H1 (cell line): Measurements from ENCODE around the gene ERVV-1. TPM values are rescaled to one million over a fixed set of nuclear protein-coding genes. Genes with fewer than 3 reads are reported as not detected.

ENCODE experiments used
- CTCF ChIA-PET: fragments of 300-600 bp; sonication (Branson Sonifier 250); formaldehyde crosslinking; loops from one replicate; lab custom pipeline; 2021; ENCODE audit not compliant: partially characterized antibody; lab: Charles Lee
- POLR2A ChIA-PET: fragments of 300-600 bp; sonication (Branson Sonifier 250); formaldehyde crosslinking; loops from one replicate; lab custom pipeline; 2021; ENCODE audit warnings: inconsistent platforms; ENCODE audit not compliant: partially characterized antibody; lab: Charles Lee
- DNase-seq, 2 experiments: peaks; one replicate each; pipeline versions ENCODE4 v3.0.0 to v3.0.0-alpha.2; 2010 to 2022; ENCODE audit warnings: low spot score in 2 of 2, low read depth in 1 of 2, mixed read lengths in 1 of 2
- FAIRE-seq: peaks from 2 replicates; lab custom pipeline; 2011; peaks lifted over from hg19 to GRCh38; lab: Jason Lieb, UNC
- H2AFZ ChIP-seq: 2 replicates; pipeline ENCODE4 v1.8.1; 2012; ENCODE audit warnings: low read length, inconsistent platforms
- H2AK5ac ChIP-seq: 2 replicates; pipeline ENCODE4 v1.6.1; 2013; ENCODE audit warnings: low read depth, low read length
- H2BK120ac ChIP-seq: replicated peaks from 2 replicates; pipeline ENCODE3; 2013; ENCODE audit warnings: low read depth, low read length, inconsistent platforms
- H2BK12ac ChIP-seq: 2 replicates; pipeline ENCODE4 v1.6.1; 2013; ENCODE audit warnings: low read depth, low read length
- H2BK15ac ChIP-seq: 2 replicates; pipeline ENCODE4 v1.6.1; 2013; ENCODE audit warnings: low read length
- H2BK20ac ChIP-seq: 2 replicates; pipeline ENCODE4 v1.6.1; 2013; ENCODE audit warnings: low read length
- H2BK5ac ChIP-seq: 2 replicates; pipeline ENCODE4 v1.6.1; 2013; ENCODE audit warnings: low read depth, low read length
- H3K14ac ChIP-seq: 2 replicates; pipeline ENCODE4 v1.6.1; 2013; ENCODE audit warnings: inconsistent platforms; ENCODE audit not compliant: insufficient read length
- H3K18ac ChIP-seq: 2 replicates; pipeline ENCODE4 v1.6.1; 2013; ENCODE audit warnings: low read length; ENCODE audit errors: extremely low read depth
- H3K23ac ChIP-seq: 2 replicates; pipeline ENCODE4 v1.6.1; 2013; ENCODE audit warnings: inconsistent platforms; ENCODE audit not compliant: insufficient read length
- H3K23me2 ChIP-seq: 2 replicates; pipeline ENCODE4 v1.6.1; 2013; ENCODE audit warnings: low read depth, low read length
- H3K27ac ChIP-seq: 2 replicates; pipeline ENCODE4 v1.6.1; 2011; ENCODE audit warnings: low read depth, low read length, inconsistent platforms
- H3K27me3 ChIP-seq, 4 experiments: replicated peaks in 1 of 4; 1 replicate in 1 of 4; 2 replicates in 3 of 4; pipeline versions ENCODE4 v1.6.1 to v1.8.1; 2011 to 2013; ENCODE audit warnings: low read length in 3 of 4, mild to moderate bottlenecking in 3 of 4, inconsistent platforms in 2 of 4, mixed read lengths in 2 of 4, moderate library complexity in 1 of 4; ENCODE audit not compliant: control insufficient read depth in 3 of 4, insufficient read depth in 3 of 4; ENCODE audit errors: extremely low read depth in 1 of 4
- H3K36me3 ChIP-seq, 4 experiments: 2 replicates each; pipeline versions ENCODE4 v1.6.1 to v1.8.1; 2011 to 2013; ENCODE audit warnings: mild to moderate bottlenecking in 4 of 4, low read length in 3 of 4, moderate library complexity in 2 of 4, control low read depth in 1 of 4, inconsistent platforms in 1 of 4; ENCODE audit not compliant: insufficient read depth in 4 of 4, control insufficient read depth in 2 of 4
- H3K4ac ChIP-seq: replicated peaks from 2 replicates; pipeline ENCODE3; 2013; ENCODE audit warnings: low read length, low read depth, mixed read lengths, inconsistent platforms; ENCODE audit not compliant: insufficient read length
- H3K4me1 ChIP-seq, 4 experiments: replicated peaks in 1 of 4; 1 replicate in 1 of 4; 2 replicates in 3 of 4; pipeline versions ENCODE4 v1.6.1 to v1.8.1; 2011 to 2013; ENCODE audit warnings: low read length in 3 of 4, inconsistent platforms in 2 of 4, mixed read lengths in 1 of 4; ENCODE audit not compliant: insufficient read depth in 4 of 4, control insufficient read depth in 3 of 4
- H3K4me2 ChIP-seq, 2 experiments: 2 replicates each; pipeline versions ENCODE4 v1.6.1 to v1.8.1; 2011 to 2013; ENCODE audit warnings: low read depth in 2 of 2, low read length in 2 of 2, control low read depth in 1 of 2, inconsistent platforms in 1 of 2, mild to moderate bottlenecking in 1 of 2; ENCODE audit not compliant: insufficient read depth in 1 of 2
- H3K4me3 ChIP-seq, 4 experiments: fragments of 200-600, 300-600 bp in 1 of 4; sonication (generic), shearing (Covaris generic), sonication (Bioruptor Twin) in 1 of 4; 2 replicates each; pipeline versions ENCODE4 v1.5.1 to v1.8.1; 2011 to 2016; ENCODE audit warnings: low read length in 4 of 4, low read depth in 3 of 4, control low read depth in 2 of 4, inconsistent platforms in 2 of 4, mild to moderate bottlenecking in 2 of 4, mixed read lengths in 1 of 4, moderate library complexity in 1 of 4; ENCODE audit not compliant: insufficient read depth in 2 of 4; ENCODE audit errors: extremely low read depth in 1 of 4
- H3K56ac ChIP-seq: replicated peaks from 2 replicates; pipeline ENCODE3; 2013; ENCODE audit warnings: low read depth, mild to moderate bottlenecking, mixed read lengths, low read length, inconsistent platforms; ENCODE audit not compliant: insufficient read length
- H3K79me1 ChIP-seq: 2 replicates; pipeline ENCODE4 v1.6.1; 2013; ENCODE audit warnings: low read depth, low read length, control low read depth
- H3K79me2 ChIP-seq, 2 experiments: 2 replicates each; pipeline versions ENCODE4 v1.6.1 to v1.8.1; 2012 to 2013; ENCODE audit warnings: low read length in 2 of 2, mild to moderate bottlenecking in 2 of 2, inconsistent platforms in 1 of 2; ENCODE audit not compliant: insufficient read depth in 2 of 2, control insufficient read depth in 1 of 2
- H3K9ac ChIP-seq, 4 experiments: replicated peaks in 1 of 4; 1 replicate in 1 of 4; 2 replicates in 3 of 4; pipeline versions ENCODE4 v1.6.1 to v1.8.1; 2011 to 2013; ENCODE audit warnings: low read depth in 3 of 4, low read length in 3 of 4, control low read depth in 2 of 4, mild to moderate bottlenecking in 2 of 4, moderate library complexity in 2 of 4, inconsistent platforms in 1 of 4; ENCODE audit errors: extremely low read depth in 1 of 4
- H3K9me3 ChIP-seq, 2 experiments: 2 replicates each; pipeline versions ENCODE4 v1.6.1 to v1.8.1; 2012 to 2013; ENCODE audit warnings: mild to moderate bottlenecking in 2 of 2, moderate library complexity in 2 of 2, control low read depth in 1 of 2, inconsistent platforms in 1 of 2, low read depth in 1 of 2, low read length in 1 of 2, mixed read lengths in 1 of 2; ENCODE audit not compliant: insufficient read depth in 2 of 2
- H4K20me1 ChIP-seq, 2 experiments: replicated peaks in 1 of 2; 2 replicates each; pipeline versions ENCODE3 to v1.8.1; 2011 to 2013; ENCODE audit warnings: inconsistent platforms in 2 of 2, low read length in 2 of 2, mild to moderate bottlenecking in 1 of 2; ENCODE audit not compliant: insufficient read depth in 2 of 2, control insufficient read depth in 1 of 2
- H4K5ac ChIP-seq: 2 replicates; pipeline ENCODE4 v1.6.1; 2013; ENCODE audit warnings: low read length, low read depth, mixed read lengths, inconsistent platforms; ENCODE audit not compliant: insufficient read length
- H4K8ac ChIP-seq: 2 replicates; pipeline ENCODE4 v1.8.0; 2013; ENCODE audit warnings: mild to moderate bottlenecking, moderate library complexity, low read length, inconsistent platforms; ENCODE audit not compliant: insufficient read depth; ENCODE audit errors: extremely low read depth
- H4K91ac ChIP-seq: replicated peaks from 2 replicates; pipeline ENCODE3; 2013; ENCODE audit warnings: low read length, mixed read lengths, inconsistent platforms; ENCODE audit not compliant: insufficient read length
- BRCA1 ChIP-seq: IDR thresholded peaks from 2 replicates; pipeline ENCODE4 v1.6.1; 2012; ENCODE audit warnings: low read depth, low read length, improper control_type of control experiment
- CBX5 ChIP-seq: fragments of 300-800, 300-1000 bp; sonication (generic); IDR thresholded peaks from 2 replicates; pipeline ENCODE4 v1.7.1; 2016; ENCODE audit warnings: antibody characterized with exemption, low read length, low read depth
- EP300 ChIP-seq, 2 experiments: IDR thresholded peaks; 1 replicate in 1 of 2; 2 replicates in 1 of 2; pipeline ENCODE4 v1.6.1; 2011 to 2012; ENCODE audit warnings: low read depth in 2 of 2, low read length in 2 of 2, mild to moderate bottlenecking in 2 of 2, borderline replicate concordance in 1 of 2, inconsistent platforms in 1 of 2, moderate library complexity in 1 of 2
- EZH2 ChIP-seq: fragments of 200-600 bp; sonication (generic); IDR thresholded peaks from 2 replicates; pipeline ENCODE4 v1.7.1; 2012; ENCODE audit warnings: low read depth, mild to moderate bottlenecking, moderate library complexity, low read length, inconsistent platforms; ENCODE audit not compliant: severe bottlenecking
- HDAC6 ChIP-seq: IDR thresholded peaks from one replicate; pipeline ENCODE4 v1.7.1; 2012; ENCODE audit warnings: low read depth, mild to moderate bottlenecking, inconsistent platforms, low read length, moderate library complexity
- JUND ChIP-seq: IDR thresholded peaks from 2 replicates; pipeline ENCODE4 v1.6.1; 2011; ENCODE audit warnings: mild to moderate bottlenecking, improper control_type of control experiment, low read length
- KDM1A ChIP-seq: fragments of 200-600, 300-600 bp; sonication (generic); IDR thresholded peaks from 2 replicates; pipeline ENCODE4 v1.7.1; 2016; ENCODE audit warnings: mild to moderate bottlenecking, low read length, borderline replicate concordance
- NANOG ChIP-seq: IDR thresholded peaks from 2 replicates; pipeline ENCODE4 v1.6.1; 2011; ENCODE audit warnings: low read length, low read depth, mild to moderate bottlenecking, inconsistent platforms; ENCODE audit not compliant: insufficient read depth, poor library complexity, severe bottlenecking
- POU5F1 ChIP-seq: IDR thresholded peaks from 2 replicates; pipeline ENCODE4 v1.6.1; 2011; ENCODE audit warnings: low read depth, mild to moderate bottlenecking, low read length, moderate library complexity
- RNF2 ChIP-seq: fragments of 200-900, 300-1000 bp; sonication (generic); IDR thresholded peaks from 2 replicates; pipeline ENCODE4 v1.7.1; 2016; ENCODE audit warnings: borderline replicate concordance, low read depth, mild to moderate bottlenecking, antibody characterized with exemption, low read length; ENCODE audit not compliant: poor library complexity, severe bottlenecking; ENCODE audit errors: missing control alignments
- SP4 ChIP-seq: IDR thresholded peaks from 2 replicates; pipeline ENCODE4 v1.6.1; 2012; ENCODE audit warnings: low read length, inconsistent platforms
- TAF7 ChIP-seq: optimal IDR thresholded peaks from 2 replicates; pipeline ENCODE3; 2011; ENCODE audit warnings: low read depth, mild to moderate bottlenecking, inconsistent platforms, low read length, moderate library complexity, borderline replicate concordance
- WGBS, 2 experiments: shearing (Covaris generic) in 1 of 2; methylation state at CpG; one replicate each; pipeline versions ENCODE4 v1.1.6 to v1.1.7; 2013 to 2015; ENCODE audit warnings: low lambda C conversion rate in 2 of 2, mixed read lengths in 2 of 2, inconsistent platforms in 1 of 2, low coverage in 1 of 2, missing lambda C conversion rate in 1 of 2; ENCODE audit not compliant: insufficient replicate concordance in 2 of 2, insufficient coverage in 1 of 2, insufficient read length in 1 of 2; ENCODE audit errors: extremely low coverage in 1 of 2, missing lambda C conversion rate in 1 of 2; 5-methylcytosine and 5-hydroxymethylcytosine counted together
- polyA plus RNA-seq, 7 experiments: library from polyadenylated mRNA; depleted of rRNA in 3 of 7; stranded (reverse) in 5 of 7; unstranded in 2 of 7; fragments of >200 nt in 5 of 7; fragments of 200-250 nt in 2 of 7; gene quantifications; 1 replicate in 5 of 7; 2 replicates in 1 of 7; 4 replicates in 1 of 7; pipeline versions ENCODE4 v1.2.1 to v1.2.3, GENCODE V29; 2011 to 2013; ENCODE audit warnings: missing spikeins in 2 of 7, mixed read lengths in 2 of 7
- total RNA-seq: library from RNA; stranded (reverse); fragmentation: NEBNext Ultra II Directional; extraction: Animal tissue kit (Norgen Biotek cat#: 25700); gene quantifications from 2 replicates; pipeline ENCODE4 v1.2.1, GENCODE V29; 2021
- TF ChIP-seq, protein P1 (sequence below): IDR thresholded peaks from 2 replicates; pipeline ENCODE4 v1.6.1; 2011; ENCODE audit warnings: low read depth, mild to moderate bottlenecking, low read length; ENCODE audit not compliant: insufficient read depth

The ERVV-1 gene
- total and polyA plus RNA-seq, 2 of the 8 experiments (the other 6 are each of a cell fraction or from before 2014, with no cell fraction given) = not detected

DNA sequence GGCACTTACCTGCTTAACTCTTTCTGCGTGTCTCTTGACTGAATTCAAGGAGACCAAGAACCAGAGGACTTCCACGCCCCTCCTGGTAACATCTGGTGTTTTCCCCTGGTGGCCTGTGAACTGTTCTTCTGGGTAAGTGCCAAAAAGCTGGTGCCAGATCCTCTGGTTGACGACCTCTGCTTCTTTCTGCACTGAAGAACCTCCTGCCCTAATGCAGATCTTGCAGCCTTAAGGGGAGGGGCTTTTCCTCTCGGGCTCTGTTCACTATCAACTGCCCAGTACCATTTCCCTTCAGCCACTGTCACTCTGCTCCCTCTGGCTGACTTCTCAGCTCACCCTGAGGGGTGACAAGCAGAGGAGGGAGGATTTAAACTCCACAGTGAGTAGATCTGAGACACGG is 6.1 kb upstream of the ERVV-1 start:
- no peak overlapping the region for H3K56ac ChIP-seq
- no peak overlapping the region for H3K14ac ChIP-seq
- no peak overlapping the region for H2BK12ac ChIP-seq
- no peak overlapping the region for H3K4ac ChIP-seq
- no peaks in the 10 kb centered on the region for H4K20me1 ChIP-seq
- H3K79me2 ChIP-seq = no peaks in the 10 kb centered on the region
- no peak overlapping the region for H2BK15ac ChIP-seq
- POLR2A ChIA-PET = no interaction called here
- H3K23ac ChIP-seq = no peak overlapping the region
- CTCF ChIA-PET = interaction anchor here (0.6 to 1.8 kb wide), 3 partner anchors 12 to 25 kb away, joined by 4 to 11 read pairs (median 5); no protein-coding TSS in a partner anchor
- no peaks in the 10 kb centered on the region for H3K79me1 ChIP-seq
- H3K18ac ChIP-seq = no peak overlapping the region
- H3K4me1 ChIP-seq = no peaks in the 10 kb centered on the region; a peak in 2 of 7 replicates
- H3K23me2 ChIP-seq = no peaks in the 10 kb centered on the region
- H2AK5ac ChIP-seq = no peak overlapping the region
- H3K4me3 ChIP-seq = no peak overlapping the region
- no peak overlapping the region for H4K5ac ChIP-seq
- 0 out of 4 replicates have a peak, but pooled peaks cover 0 to 2% of the 10 kb centered on the region in 2 experiments for H3K9me3 ChIP-seq
- FAIRE-seq (no peak), DNase-seq (no peak)
- no peak overlapping the region for H2BK120ac ChIP-seq
- no peak overlapping the region for H4K91ac ChIP-seq
- no peak overlapping the region for H2AFZ ChIP-seq
- no peak overlapping the region for H3K27ac ChIP-seq
- no peak overlapping the region for H2BK20ac ChIP-seq
- no peak overlapping the region for H4K8ac ChIP-seq
- no peak overlapping the region for H2BK5ac ChIP-seq
- 75% methylated on average over 5 of the region's 5 CpGs; no CpG with 5 or more reads in 1 of the 2 experiments for WGBS, 2 experiments
- no peak overlapping the region for H3K9ac ChIP-seq
- H3K4me2 ChIP-seq = no peak overlapping the region
- H3K27me3 ChIP-seq = no peaks in the 10 kb centered on the region; a peak in 1 of 7 replicates
- no peaks in the 10 kb centered on the region for H3K36me3 ChIP-seq
- no peak for TF ChIP-seq EP300 (IDR thresholded peaks at IDR 0.05; ENCODE audit: borderline replicate concordance in 1 of 2, low read depth in 2 of 2, low read length in 2 of 2)
- TF ChIP-seq HDAC6 = no peak
- no peak for TF ChIP-seq RNF2
- TF ChIP-seq BRCA1 = no peak
- TF ChIP-seq KDM1A = no peak
- TF ChIP-seq, protein P1, sequence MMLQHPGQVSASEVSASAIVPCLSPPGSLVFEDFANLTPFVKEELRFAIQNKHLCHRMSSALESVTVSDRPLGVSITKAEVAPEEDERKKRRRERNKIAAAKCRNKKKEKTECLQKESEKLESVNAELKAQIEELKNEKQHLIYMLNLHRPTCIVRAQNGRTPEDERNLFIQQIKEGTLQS = no peak
- TF ChIP-seq POU5F1 = no peak
- TF ChIP-seq JUND = no peak
- no peak for TF ChIP-seq CBX5
- no peak for TF ChIP-seq EZH2
- TF ChIP-seq SP4 = no peak
- TF ChIP-seq TAF7 = no peak
- no peak for TF ChIP-seq NANOG
